ENCODE results near the gene PAM.
"Not testable (repeated sequence)": the region's sequence is repeated elsewhere in the genome, so short reads cannot be mapped to it uniquely, and the experiment has no call there.

PAM gene

DNA sequence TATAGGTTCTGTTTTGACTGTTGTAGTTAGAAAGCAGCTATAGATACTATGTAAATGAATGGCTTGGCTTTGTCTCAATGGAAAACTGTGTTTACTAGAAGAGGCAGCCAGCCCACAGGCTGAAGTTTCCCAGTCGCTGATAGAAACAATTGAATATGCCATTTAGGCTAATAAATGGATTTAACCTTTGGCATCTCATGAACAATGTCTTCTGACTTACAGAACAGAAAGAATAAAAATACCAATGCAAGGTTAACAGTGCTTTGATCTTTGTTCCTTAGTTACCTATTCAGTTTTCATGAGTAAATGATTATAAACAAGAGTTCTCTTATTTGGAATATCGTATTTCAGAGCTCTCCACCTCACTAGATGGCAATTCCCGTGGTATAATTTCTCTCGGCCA is 120.6 kb downstream of the PAM start:
- H3K4me3 ChIP-seq (ENCODE audit: low read depth, low read length) = no peak overlapping the region
- no peak for DNase-seq (ENCODE audit: low read depth)

DNA sequence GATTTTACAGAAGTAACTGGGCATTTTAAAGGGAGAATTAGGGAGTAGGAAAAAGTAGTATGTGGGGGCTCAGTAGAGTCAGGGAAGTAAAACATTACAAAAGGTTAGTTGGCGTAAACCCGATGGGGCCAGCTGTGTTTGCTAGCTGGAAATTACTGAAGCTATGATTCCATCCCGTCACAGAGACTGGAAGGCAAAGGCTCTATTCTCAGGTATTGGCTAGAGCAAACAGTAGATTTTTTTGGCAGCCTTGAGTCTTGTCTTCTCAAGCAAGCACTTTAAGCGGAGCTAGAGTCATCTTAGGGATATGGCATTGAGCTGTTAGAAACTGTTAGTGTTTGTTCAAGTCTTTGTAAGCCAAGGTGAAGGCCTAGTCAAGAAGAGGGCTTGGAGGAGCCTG is 121.5 kb downstream of the PAM start:
- H3K4me3 ChIP-seq (ENCODE audit: low read depth, low read length) = no peak overlapping the region
- DNase-seq (ENCODE audit: low read depth) = no peak

GRCh38 chr5:102879741-102880140 is 124.6 kb downstream of the PAM start:
- no peak overlapping the region for H3K4me3 ChIP-seq (ENCODE audit: low read depth, low read length)
- no peak for DNase-seq (ENCODE audit: low read depth)

DNA sequence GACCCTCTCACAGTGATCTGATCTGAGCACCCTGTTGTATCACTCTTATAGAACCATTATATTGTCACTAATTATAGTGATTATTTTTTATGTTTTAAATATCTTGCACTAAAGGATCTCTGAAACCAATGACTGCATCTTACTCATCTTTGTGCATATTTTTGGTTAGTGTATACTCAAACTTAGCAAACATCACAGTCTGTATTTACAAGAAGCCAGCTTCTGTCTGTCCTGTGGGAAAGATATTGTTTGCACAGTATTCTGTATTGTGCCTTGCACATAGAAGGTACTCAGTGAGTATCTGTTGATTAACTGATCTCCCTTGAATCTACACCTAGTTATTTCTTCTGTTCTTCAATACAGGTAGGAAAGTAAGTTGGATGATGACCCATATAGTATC is 131.5 kb downstream of the PAM start:
- no peak overlapping the region for H3K4me3 ChIP-seq (ENCODE audit: low read depth, low read length)
- DNase-seq (ENCODE audit: low read depth) = no peak

DNA sequence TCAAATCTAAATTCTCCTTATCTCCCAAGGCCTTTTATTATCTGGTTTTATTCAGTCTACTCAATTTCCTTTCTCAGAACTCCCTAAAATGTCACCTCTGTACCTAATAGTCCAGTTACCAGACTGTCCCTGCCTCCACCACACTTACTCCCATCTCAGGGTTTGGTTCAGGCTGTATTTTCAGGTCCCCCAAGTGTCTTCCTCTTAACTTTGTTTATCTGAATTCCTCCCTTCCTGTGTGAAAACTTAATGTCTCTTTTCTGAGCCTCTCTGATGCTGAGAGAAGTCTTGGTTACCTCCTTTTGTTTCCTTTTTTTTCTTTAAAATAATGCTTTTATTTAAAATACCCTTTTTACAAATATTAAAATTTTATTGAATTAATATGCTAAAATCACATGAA is 133.4 kb downstream of the PAM start:
- no peak overlapping the region for H3K4me3 ChIP-seq (ENCODE audit: low read depth, low read length)
- no peak for DNase-seq (ENCODE audit: low read depth)

DNA sequence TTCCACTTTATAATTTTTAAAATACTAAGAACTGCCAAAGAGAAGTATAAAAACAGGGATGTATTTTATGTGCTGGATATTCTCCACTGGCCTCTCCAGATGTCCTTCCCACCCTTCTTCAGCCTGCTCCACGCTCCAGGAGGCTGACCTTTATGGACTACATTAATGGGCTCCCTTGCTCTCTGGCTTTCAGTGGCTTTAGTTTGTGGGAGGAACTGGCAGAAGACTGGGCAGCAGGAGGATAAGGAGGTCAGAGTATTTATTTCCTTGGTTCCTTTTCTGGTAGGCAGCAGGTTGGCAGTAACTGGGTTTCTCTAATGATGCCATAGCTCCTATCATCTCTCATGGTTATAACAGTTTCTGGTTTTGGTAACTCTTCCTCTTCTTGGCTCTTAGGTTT is 133.9 kb downstream of the PAM start:
- no peak for DNase-seq (ENCODE audit: low read depth)
- no peak overlapping the region for H3K4me3 ChIP-seq (ENCODE audit: low read depth, low read length)

GRCh38 chr5:102890133-102890532 is 135.0 kb downstream of the PAM start:
- DNase-seq (ENCODE audit: low read depth) = no peak
- H3K4me3 ChIP-seq (ENCODE audit: low read depth, low read length) = no peak overlapping the region

DNA sequence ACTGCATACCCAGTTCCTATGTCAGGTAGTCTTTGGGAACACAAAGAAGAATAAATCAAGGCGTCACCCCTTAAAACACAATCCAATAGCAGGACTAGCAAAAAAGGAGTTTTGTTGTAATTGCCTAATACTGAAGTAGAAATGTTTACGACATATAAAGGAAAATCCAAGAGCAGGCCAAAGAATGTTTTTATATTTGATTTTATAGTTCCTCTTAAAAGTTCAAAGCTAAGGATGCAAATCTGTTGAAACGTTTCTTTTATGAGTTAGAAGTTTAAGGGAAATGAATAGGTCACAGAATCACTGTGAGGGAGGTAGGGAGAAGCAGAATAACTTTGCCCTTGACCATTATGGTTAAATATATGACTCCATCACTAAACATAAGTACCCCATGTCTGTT is 136.1 kb downstream of the PAM start:
- no peak overlapping the region for H3K4me3 ChIP-seq (ENCODE audit: low read depth, low read length)
- no peak for DNase-seq (ENCODE audit: low read depth)

GRCh38 chr5:102893942-102894341 is 138.8 kb downstream of the PAM start:
- DNase-seq (ENCODE audit: low read depth) = no peak
- no peak overlapping the region for H3K4me3 ChIP-seq (ENCODE audit: low read depth, low read length)

DNA sequence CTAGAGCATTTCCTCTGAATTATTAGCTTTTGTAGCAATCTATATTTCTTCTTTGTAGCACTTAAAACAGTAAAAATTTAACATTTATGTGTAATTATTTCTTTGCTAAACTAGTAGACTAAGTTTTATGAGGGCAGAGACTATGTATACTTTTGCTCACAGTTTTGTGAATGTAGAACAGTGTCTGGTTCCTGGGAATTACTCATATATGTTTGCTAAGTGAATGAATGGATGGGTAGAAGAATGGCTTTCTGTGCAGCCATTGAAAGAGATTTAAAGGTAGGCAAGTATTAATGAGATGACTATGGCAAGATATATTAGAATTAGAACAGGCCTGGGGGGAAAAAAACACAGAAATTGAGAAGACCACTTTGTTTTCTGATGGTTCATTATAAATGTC is 140.1 kb downstream of the PAM start:
- H3K4me3 ChIP-seq (ENCODE audit: low read depth, low read length) = no peak overlapping the region
- no peak for DNase-seq (ENCODE audit: low read depth)

DNA sequence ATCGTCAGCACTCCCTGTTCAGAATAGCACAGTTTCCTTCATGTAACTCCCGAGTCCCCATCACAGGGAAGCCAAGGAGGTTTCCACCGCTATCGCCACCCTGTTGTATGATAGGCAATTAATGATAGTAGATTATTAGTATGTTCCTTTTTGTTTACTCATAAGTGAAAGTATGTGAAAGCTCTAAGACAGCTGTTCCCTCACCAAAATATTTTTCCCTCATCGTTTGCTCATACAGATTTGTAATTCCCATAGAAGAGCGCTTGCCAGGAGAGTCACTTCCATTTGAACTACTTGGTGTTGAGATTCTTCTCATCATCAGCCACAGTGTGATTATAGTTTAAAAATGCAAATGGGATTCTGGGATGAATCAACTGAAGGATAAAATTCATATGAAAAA is 140.9 kb downstream of the PAM start:
- DNase-seq (ENCODE audit: low read depth) = no peak

GRCh38 chr5:102901424-102902134 is 146.5 kb downstream of the PAM start:
- DNase-seq (ENCODE audit: low read depth) = no peak
- H3K4me3 ChIP-seq (ENCODE audit: low read depth, low read length) = no peak overlapping the region

More for the DNA sequence above, 140.9 kb downstream of the PAM start:
- no peak overlapping the region for H3K4me3 ChIP-seq (ENCODE audit: low read depth, low read length)

DNA sequence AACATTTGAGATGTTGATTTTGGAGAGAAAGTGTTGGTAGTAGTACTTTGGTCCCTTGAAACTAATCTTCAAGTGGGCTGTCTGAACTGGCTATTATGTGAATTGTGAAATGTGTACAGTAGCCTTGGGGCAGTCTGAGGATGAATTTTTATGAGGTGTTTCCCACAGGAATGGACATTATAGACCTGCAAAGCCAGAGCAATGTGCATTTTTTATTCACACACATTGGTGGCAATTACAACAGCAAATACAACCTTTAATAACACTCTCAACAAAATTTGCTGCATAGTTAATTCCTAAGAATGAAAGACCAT is 147.0 kb downstream of the PAM start:
- no peak for DNase-seq (ENCODE audit: low read depth)
- H3K4me3 ChIP-seq (ENCODE audit: low read depth, low read length) = no peak overlapping the region

DNA sequence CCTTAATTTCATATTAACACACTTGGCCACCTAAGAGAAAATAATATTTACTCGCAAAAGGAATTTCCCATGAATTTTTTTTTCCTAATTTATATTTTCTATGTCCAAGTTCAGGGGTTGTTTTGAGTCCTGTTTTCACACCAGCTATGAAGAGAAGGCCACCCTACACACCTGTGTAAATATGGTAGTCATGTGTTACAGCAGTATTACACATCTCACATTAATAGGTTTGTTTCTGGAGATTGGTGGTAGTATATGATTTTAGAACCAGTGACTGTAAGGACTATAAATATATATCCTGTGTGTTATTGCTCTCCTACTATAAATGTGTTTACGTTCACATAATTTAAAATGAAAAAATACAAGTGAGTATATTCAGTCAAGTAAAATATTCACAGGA is 147.5 kb downstream of the PAM start:
- H3K4me3 ChIP-seq (ENCODE audit: low read depth, low read length) = no peak overlapping the region
- DNase-seq (ENCODE audit: low read depth) = no peak

DNA sequence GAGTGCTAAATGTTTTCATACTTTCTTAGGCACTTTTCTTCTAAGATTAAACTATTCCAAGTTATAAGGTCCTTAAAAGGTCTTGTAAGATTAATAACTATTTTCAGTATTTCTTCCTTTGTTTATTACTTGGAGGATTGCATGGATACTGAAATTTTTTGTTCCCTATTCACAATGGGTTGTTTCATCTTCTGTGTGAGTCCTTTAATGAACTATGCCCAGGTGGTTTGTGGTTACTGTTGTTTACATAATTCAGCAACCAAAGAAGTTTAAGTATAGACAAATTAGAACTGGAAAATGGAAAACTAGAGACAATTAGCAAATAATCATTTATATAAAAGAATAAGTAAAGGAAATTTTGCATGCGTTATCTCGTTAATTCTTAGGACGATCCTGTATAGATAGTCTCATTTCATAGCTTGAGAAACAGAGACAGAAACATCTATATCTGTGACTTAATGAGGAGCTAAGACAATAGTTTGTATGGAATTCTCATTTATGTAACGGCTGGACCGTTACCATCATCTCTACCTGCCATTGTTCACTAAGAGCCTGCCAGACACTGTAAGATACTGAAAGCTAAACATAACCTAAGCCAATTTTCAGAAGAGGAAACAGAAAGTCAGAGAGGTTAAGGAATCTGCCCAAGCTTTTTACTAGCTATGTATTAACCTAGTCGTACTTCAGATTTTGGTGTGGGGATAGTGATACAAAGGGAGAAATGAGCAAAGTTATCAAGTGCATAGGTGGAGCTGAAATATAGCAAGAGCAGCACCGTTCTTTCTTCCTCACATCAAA is 148.2 kb downstream of the PAM start:
- DNase-seq (ENCODE audit: low read depth) = no peak
- H3K4me3 ChIP-seq (ENCODE audit: low read depth, low read length) = no peak overlapping the region

GRCh38 chr5:102905056-102905455 is 150.0 kb downstream of the PAM start:
- no peak for DNase-seq (ENCODE audit: low read depth)
- no peak overlapping the region for H3K4me3 ChIP-seq (ENCODE audit: low read depth, low read length)

DNA sequence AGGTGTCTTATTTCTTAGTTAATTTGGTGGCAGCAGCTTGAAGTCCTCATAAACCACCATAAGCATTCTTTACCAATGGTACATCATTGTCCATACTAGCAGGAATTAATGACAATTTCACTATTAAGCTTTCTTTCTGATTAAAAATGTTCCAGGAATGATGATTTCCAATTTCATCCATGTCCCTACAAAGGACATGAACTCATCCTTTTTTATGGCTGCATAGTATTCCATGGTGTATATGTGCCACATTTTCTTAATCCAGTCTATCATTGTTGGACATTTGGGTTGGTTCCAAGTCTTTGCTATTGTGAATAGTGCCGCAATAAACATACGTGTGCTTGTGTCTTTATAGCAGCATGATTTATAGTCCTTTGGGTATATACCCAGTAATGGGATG is 152.0 kb downstream of the PAM start:
- not testable (repeated sequence) for DNase-seq (ENCODE audit: low read depth); H3K4me3 ChIP-seq (ENCODE audit: low read depth, low read length)

DNA sequence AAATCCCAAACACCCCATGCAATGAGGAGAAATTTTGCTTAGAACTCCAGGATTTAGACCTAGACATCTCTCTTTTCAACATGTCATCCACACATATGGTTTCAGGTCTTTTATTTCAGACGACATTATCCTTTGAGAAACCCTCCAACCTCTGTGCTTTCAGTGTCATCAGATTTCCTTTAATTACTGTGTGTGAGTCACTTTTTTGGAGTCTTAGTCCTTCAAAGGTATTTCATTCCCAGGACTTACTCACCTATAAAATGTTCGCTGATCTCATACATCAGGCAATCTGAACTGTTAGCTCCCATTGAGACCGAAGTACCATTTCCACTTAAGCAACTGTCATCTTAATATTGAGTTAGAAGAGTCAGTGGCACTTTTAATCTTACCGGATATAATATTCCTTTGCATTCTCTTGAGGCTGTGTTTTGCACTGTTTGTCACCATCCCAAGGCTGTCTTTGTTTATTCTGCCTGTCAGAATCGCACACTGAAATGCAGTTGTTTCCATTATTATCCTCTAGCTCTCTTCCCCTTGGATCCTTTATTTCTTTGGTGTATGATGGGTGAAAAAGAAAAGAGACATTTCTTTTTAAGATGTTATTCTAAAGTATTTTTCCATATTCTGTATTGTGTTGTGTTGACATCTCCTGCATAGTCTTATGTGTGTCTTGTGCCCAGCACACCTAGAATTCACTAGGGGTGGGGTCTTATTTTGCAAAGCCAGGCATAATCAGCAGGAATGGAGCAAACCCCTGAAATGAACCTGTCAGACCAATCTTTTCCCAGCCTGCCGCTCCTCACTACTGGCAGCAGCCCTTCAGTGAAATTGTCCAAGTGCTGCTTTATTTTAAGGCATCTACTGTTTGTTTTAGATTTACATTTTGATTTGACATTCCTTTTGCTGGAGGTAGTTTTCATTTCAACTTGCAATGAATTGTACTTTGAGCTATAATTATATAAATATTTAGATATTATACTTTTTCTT is 155.4 kb downstream of the PAM start:
- no peak overlapping the region for H3K4me3 ChIP-seq (ENCODE audit: low read depth, low read length)
- DNase-seq (ENCODE audit: low read depth) = no peak

- no peak overlapping the region for H3K4me3 ChIP-seq (ENCODE audit: low read depth, low read length)
- DNase-seq (ENCODE audit: low read depth) = peak; percentile 43
Measured at GRCh38 chr5:102911973-102912372, 156.9 kb downstream of the PAM start.

DNA sequence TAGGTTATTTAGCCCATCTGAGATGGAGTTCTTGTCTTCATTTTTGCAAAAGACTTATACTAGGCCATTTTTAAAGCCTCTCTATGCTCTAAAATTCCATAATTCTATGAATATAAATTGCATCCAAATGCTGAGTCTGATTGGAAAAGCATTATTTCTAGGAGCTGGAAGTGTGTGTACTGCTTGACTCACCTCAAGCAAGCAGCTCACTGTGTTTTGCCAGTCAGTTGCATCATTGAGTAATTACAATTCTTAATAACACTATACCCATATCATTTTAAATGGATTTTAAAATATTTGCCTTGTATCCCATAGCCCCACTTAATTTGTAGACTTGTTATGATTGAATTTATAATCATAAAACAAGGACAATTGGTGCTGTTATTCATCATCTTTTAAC is 161.0 kb downstream of the PAM start:
- no peak for DNase-seq (ENCODE audit: low read depth)
- no peak overlapping the region for H3K4me3 ChIP-seq (ENCODE audit: low read depth, low read length)

Data from skeletal muscle cell (primary cell).